ENCODE results near the gene DRC7. TPM values are rescaled to one million over a fixed set of nuclear protein-coding genes. Genes with fewer than 3 reads are reported as not detected.

Gene DRC7
- total and polyA plus RNA-seq, 8 donors, result not detected

GRCh38 chr16:57755061-57755684, 60.6 kb downstream of the DRC7 start:
- H3K27me3 ChIP-seq, result no peaks in the 10 kb centered on the region
- H3K27ac ChIP-seq, result no peak overlapping the region
- 82 to 90% (median 86%) methylated on average over 12 to 24 of the region's 24 CpGs for WGBS, 5 donors
- DNase-seq, result no peak
- no peaks in the 10 kb centered on the region for H3K9me3 ChIP-seq
- H3K4me1 ChIP-seq, result peaks cover 0 to 9% (median 8%) of the 10 kb centered on the region in 4 donors
- intact Hi-C loops (cut with DNase I; ENCODE audit: low total_unique reads), result loop anchor here (5.0 to 10.0 kb wide), 2 partner anchors 107 to 250 kb away; partner anchors contain the start of genes USB1 and ZNF319
- TF ChIP-seq EP300 (IDR thresholded peaks at IDR 0.05) (no peak), POLR2A (IDR thresholded peaks at IDR 0.05) (no peak), CTCF (IDR thresholded peaks at IDR 0.05) (no peak), POLR2AphosphoS5 (IDR thresholded peaks at IDR 0.05) (no peak)
- H3K4me3 ChIP-seq, result no peak overlapping the region
- H3K36me3 ChIP-seq, result peaks cover 4 to 87% (median 85%) of the 10 kb centered on the region in 4 donors

- DNase-seq, result no peak
- H3K9me3 ChIP-seq, result no peaks in the 10 kb centered on the region
- WGBS, 5 donors, result 75 to 81% (median 78%) methylated on average over 17 to 18 of the region's 18 CpGs
- peaks cover 9 to 90% (median 87%) of the 10 kb centered on the region in 4 donors for H3K36me3 ChIP-seq
- H3K27me3 ChIP-seq, result no peaks in the 10 kb centered on the region
- no peak overlapping the region for H3K27ac ChIP-seq
- no peak overlapping the region for H3K4me3 ChIP-seq
- peaks cover 0 to 9% (median 8%) of the 10 kb centered on the region in 4 donors for H3K4me1 ChIP-seq
- TF ChIP-seq CTCF (IDR thresholded peaks at IDR 0.05) (no peak), POLR2A (IDR thresholded peaks at IDR 0.05) (no peak), POLR2AphosphoS5 (IDR thresholded peaks at IDR 0.05) (no peak), EP300 (IDR thresholded peaks at IDR 0.05) (no peak)
- intact Hi-C loops (cut with DNase I; ENCODE audit: low total_unique reads), result loop anchor here (5.0 to 10.0 kb wide), 2 partner anchors 106 to 249 kb away; partner anchors contain the start of genes USB1 and ZNF319
Measured at GRCh38 chr16:57755726-57756423, 61.3 kb downstream of the DRC7 start.

GRCh38 chr16:57756424-57757325, 62.1 kb downstream of the DRC7 start:
- peaks cover 9 to 90% (median 87%) of the 10 kb centered on the region in 4 donors for H3K36me3 ChIP-seq
- DNase-seq, result no peak

More at GRCh38 chr16:57756424-57757325, 62.1 kb downstream of the DRC7 start:
- H3K27me3 ChIP-seq, result no peaks in the 10 kb centered on the region
- no peak overlapping the region for H3K27ac ChIP-seq
- no peak overlapping the region for H3K4me3 ChIP-seq
- 69 to 83% (median 78%) methylated on average over 9 to 15 of the region's 15 CpGs for WGBS, 5 donors
- TF ChIP-seq EP300 (IDR thresholded peaks at IDR 0.05) (no peak), CTCF (IDR thresholded peaks at IDR 0.05) (no peak), POLR2AphosphoS5 (IDR thresholded peaks at IDR 0.05) (no peak), POLR2A (IDR thresholded peaks at IDR 0.05) (no peak)
- intact Hi-C loops (cut with DNase I; ENCODE audit: low total_unique reads), result loop anchor here (5.0 to 10.0 kb wide), 2 partner anchors 106 to 248 kb away; partner anchors contain the start of genes USB1 and ZNF319
- peaks cover 0 to 9% (median 8%) of the 10 kb centered on the region in 4 donors for H3K4me1 ChIP-seq
- H3K9me3 ChIP-seq, result no peaks in the 10 kb centered on the region
